SU-DHL-6 (cell line): ENCODE data around the gene ATP2B2.

ENCODE experiments used
- CTCF ChIP-seq: fragments of 200-600 bp; sonication (generic); IDR thresholded peaks from one replicate; pipeline ENCODE4 v1.5.1; 2017; ENCODE audit warnings: antibody characterized with exemption, mild to moderate bottlenecking, low read length, moderate library complexity; ENCODE audit not compliant: insufficient read depth, poor library complexity, severe bottlenecking
- EZH2phosphoT487 ChIP-seq: fragments of 200-600 bp; sonication (generic), shearing (Covaris generic); conservative IDR thresholded peaks from 2 replicates; pipeline ENCODE4 v1.6.1; 2018; ENCODE audit warnings: mild to moderate bottlenecking, antibody characterized with exemption, low read length, moderate library complexity, mixed read lengths

- TF ChIP-seq CTCF (no peak), EZH2phosphoT487 (no peak)
Observed at GRCh38 chr3:10474275-10474646, 31.1 kb downstream of the ATP2B2 start.
